ENCODE measurements around the gene DDX50. TPM values are rescaled to one million over a fixed set of nuclear protein-coding genes. Genes with fewer than 3 reads are reported as not detected.
A peak's percentile ranks its signal among the peaks of the same experiment; 100 is the strongest.

DDX50 gene
- total RNA-seq, 3 donors from 2014 or later: 15.2 to 40.6 (median 24.6) TPM

DNA sequence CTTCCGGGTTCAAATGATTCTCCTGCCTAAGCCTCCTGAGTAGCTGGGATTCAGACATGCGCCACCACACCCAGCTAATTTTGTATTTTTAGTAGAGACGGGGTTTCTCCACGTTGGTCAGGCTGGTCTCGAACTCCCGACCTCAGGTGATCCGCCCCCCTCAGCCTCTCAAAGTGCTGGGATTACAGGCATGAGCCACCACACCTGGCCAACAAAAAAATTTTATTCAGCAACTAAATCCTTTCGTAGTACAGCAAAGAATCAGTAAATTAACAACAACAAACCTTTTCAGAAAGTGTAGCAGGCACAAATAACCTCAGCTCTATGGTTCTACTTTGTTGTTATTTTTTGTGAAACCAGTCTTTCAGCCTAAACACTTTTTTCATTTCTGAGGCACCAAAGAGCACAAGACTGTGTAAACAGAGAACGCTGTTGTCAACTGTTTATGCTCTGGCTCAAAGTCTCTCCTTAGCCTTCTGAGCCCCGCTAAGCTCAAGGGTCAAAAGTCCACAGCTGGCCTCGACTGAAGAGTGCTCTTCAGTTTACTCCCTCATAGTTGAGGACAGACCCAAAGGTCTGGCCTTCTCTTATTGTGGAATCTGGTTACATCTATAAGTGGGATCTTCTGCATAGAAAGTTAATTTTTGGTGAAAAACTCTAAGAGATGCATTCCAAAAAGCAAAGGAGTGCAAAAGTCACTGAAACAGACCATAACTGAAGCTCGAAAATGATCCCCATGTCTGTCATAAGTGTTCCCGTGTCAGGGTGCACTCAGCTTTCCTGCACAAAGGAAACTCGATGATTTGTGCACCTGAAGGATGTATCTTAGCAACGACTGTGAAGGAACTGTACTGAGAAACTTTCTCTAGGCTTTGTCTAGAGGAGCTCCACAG is 24.6 kb upstream of the DDX50 start:
- TF ChIP-seq CTCF (IDR thresholded peaks at IDR 0.05): no peak
- DNase-seq (peak in 2 of 3 donors; percentile 56 to 69), ATAC-seq (peak; percentile 84)
- Histone ChIP-seq H3K4me3 (no peak overlapping the region), H3K4me1 (ENCODE audit: low read depth) (peaks cover 22% of the 10 kb centered on the region), H3K36me3 (ENCODE audit: low read depth) (no peaks in the 10 kb centered on the region), H3K9me3 (no peaks in the 10 kb centered on the region)
- intact Hi-C loops (cut with DNase I, micrococcal nuclease): no loop called here

- intact Hi-C loops (cut with DNase I, micrococcal nuclease): no loop called here
- Histone ChIP-seq H3K36me3 (ENCODE audit: low read depth) (no peaks in the 10 kb centered on the region), H3K4me1 (ENCODE audit: low read depth) (peaks cover 21% of the 10 kb centered on the region), H3K4me3 (no peak overlapping the region), H3K9me3 (no peaks in the 10 kb centered on the region)
- TF ChIP-seq CTCF (IDR thresholded peaks at IDR 0.05): no peak
- no peak for DNase-seq
- ATAC-seq: no peak
Measured at GRCh38 chr10:68877482-68878110, 23.5 kb upstream of the DDX50 start.

DNA sequence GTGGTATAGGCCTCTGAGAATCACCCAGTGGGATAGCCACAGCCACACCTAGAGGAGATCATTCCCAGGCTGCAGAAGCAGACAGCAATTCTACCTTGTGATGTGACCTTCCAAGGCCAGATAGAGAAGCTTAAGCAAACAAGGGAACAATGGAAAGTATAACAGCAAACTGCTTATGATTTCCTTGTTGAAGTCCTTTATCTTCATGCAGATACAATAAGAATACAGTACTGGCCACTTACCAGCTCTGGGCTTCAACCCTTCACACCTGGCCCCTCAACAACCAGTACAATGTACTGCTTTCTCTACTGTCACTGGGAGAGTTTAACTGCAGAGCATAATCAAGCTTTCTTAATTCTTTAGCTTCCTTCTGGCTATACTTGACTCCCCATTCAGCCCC is 22.6 kb upstream of the DDX50 start:
- Histone ChIP-seq H3K9me3 (no peaks in the 10 kb centered on the region), H3K4me1 (ENCODE audit: low read depth) (peaks cover 21% of the 10 kb centered on the region), H3K4me3 (no peak overlapping the region), H3K36me3 (ENCODE audit: low read depth) (no peaks in the 10 kb centered on the region)
- ATAC-seq: peak; percentile 85
- TF ChIP-seq CTCF (IDR thresholded peaks at IDR 0.05): no peak
- peak in 1 of 3 donors; percentile 25 for DNase-seq
- intact Hi-C loops (cut with DNase I, micrococcal nuclease): no loop called here

GRCh38 chr10:68879628-68880027 is 21.5 kb upstream of the DDX50 start:
- H3K9me3 ChIP-seq: no peaks in the 10 kb centered on the region
- intact Hi-C loops (cut with DNase I, micrococcal nuclease): no loop called here
- H3K36me3 ChIP-seq (ENCODE audit: low read depth): no peaks in the 10 kb centered on the region
- TF ChIP-seq CTCF (IDR thresholded peaks at IDR 0.05): no peak
- ATAC-seq (no peak), DNase-seq (no peak)
- peaks cover 21% of the 10 kb centered on the region for H3K4me1 ChIP-seq (ENCODE audit: low read depth)
- no peak overlapping the region for H3K4me3 ChIP-seq

DNA sequence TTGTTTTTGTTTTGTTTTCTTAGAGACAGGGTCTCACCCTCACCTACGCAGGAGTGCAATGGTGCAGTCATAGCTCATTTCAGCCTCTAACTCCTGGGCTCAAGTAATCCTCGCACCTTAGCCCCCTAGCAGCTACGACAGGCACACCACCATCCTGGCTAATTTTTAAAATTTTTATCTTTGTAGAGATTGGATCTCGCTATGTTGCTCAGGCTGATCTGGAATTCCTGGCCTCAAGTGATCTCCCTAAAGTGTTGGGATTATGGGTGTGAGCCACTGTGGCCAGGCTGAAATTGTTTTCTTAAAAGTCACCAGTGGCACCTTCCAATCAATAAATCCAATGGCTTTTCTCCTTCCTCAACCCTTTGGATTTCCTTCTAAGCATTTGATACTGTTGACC is 20.9 kb upstream of the DDX50 start:
- peaks cover 21% of the 10 kb centered on the region for H3K4me1 ChIP-seq (ENCODE audit: low read depth)
- H3K36me3 ChIP-seq (ENCODE audit: low read depth): no peaks in the 10 kb centered on the region
- DNase-seq (no peak), ATAC-seq (no peak)
- no peaks in the 10 kb centered on the region for H3K9me3 ChIP-seq
- intact Hi-C loops (cut with DNase I, micrococcal nuclease): no loop called here
- no peak for TF ChIP-seq CTCF (IDR thresholded peaks at IDR 0.05)
- H3K4me3 ChIP-seq: no peak overlapping the region

All from mucosa of descending colon (tissue), 3 donors.